ENCODE results near the gene STEAP1B.

The STEAP1B gene

GRCh38 chr7:22427104-22427503 lies 72.9 kb downstream of the STEAP1B start:
- DNase-seq, result no peak

DNA sequence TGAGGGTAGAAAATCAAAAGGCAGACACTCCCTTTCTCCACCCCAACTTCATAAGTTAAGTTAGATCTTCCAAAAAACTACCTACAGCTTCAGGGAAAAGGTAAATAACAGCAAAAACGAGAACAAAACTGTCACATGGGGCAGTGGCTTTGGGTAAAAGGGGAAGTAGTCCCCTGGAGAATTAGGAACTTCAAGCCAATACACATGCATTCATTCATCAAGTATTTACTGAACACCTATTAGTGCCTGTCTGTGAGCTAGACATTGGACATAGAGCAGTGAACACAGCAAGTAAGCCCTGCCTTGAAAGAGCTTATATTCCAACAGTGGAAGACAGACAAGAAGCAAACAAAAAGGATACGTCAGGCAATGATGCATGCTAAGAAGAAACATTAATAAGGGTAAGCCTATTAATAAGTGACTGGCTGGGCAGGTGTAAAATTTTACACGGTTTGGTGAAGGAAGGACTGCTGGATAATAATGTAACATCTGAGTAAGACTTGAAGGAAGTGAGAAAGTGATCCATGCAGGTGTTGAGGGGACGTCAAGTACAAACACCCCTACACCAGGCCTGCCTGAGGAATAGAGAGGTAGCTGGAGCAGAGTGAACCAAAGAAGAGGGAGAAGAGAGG lies 73.4 kb downstream of the STEAP1B start:
- DNase-seq, result no peak

DNA sequence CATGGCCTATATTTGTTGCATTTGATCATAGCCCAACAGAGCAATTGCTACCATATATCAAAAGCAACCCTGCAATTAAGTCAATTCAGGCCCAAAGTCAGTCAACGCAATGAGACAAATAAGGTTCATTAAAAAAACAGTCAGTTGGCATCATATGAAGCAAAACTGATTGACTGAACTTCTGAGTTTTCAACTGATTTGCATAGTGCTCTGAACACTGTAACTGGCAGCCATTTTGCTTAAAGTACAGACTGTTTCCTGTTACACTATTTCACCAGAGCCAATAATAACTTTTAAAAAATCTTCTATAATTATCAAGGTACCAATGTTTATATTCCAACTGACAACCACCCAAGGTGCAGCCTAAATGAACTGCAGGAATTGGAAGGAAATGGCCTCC lies 74.6 kb downstream of the STEAP1B start:
- no peak for DNase-seq

GRCh38 chr7:22422831-22423615 lies 77.0 kb downstream of the STEAP1B start:
- DNase-seq, result no peak

DNA sequence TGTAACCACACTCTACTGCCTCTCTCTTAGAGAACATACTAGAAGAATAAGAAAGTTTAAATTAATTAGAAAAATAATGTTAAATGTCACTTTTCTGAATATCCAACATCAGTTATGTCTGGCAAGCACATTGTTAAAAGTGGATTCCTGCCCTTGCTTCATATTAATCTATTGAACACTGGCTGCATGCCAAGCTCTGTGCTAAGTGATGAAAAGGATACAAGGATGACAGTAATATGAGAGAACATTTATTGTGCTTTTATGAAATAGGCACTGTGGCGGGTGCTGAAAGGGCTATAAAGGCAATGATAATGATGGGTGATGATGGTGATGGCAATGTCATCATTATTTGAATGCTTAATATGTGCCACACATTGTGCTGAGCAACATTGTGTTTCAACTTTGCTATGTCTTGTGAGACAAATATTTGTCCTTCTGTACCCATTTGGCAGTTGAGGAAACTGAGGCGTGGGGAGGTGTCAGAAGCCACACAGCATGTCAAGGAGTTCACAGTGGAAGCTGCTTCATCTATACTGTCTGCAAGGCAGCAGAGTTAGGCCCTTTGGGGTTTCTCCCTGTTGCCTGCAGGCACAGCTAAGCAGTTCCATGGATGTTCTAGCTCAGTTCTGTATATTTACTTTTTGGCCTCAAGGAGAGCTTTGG lies 78.9 kb downstream of the STEAP1B start:
- DNase-seq, result no peak

DNA sequence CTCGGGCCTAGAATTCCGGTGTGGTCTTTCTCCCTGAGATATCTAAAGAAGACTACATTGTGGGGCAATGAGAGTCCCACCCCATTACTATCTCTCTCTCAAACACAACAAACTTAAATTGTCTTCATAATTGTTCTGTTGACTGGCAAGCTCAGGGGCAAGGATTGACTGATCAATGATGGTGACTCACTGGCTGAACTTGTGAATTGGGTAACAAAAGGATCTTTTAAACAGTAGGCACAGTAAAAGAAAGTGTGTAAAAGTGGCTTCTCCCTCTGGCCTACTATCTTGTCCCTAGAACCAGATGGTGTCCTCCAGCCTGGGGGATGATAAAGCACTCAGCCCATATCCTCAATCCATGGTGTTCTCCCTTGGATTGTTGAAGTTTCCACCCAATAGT lies 80.0 kb downstream of the STEAP1B start:
- no peak for DNase-seq

GRCh38 chr7:22419488-22419887 lies 80.5 kb downstream of the STEAP1B start:
- DNase-seq, result no peak

- DNase-seq, result no peak
Measured at GRCh38 chr7:22418251-22419046, 81.5 kb downstream of the STEAP1B start.

- DNase-seq, result no peak
Measured at GRCh38 chr7:22417841-22418240, 82.1 kb downstream of the STEAP1B start.

GRCh38 chr7:22417349-22417748 lies 82.6 kb downstream of the STEAP1B start:
- no peak for DNase-seq

GRCh38 chr7:22414424-22414823 lies 85.6 kb downstream of the STEAP1B start:
- DNase-seq, result no peak

DNA sequence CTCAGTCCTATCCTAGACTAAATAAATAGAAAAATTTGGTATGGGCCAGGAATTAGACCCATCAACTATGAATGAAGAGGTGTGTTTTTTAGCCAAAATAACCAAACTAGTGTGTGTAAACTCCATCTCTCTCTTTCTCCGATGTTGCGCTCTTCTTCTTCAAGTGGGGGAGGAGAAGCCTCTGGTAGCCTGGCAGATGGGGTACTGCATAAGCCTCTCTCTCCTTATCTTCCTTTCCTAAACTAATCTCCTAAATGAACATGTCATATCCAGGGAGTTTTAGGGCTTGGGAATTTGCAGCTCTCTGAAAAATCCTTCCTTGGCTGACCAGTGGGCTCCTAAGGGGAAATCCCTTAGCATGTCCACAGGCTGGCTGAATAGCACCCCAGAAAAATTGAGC lies 86.8 kb downstream of the STEAP1B start:
- DNase-seq, result no peak

DNA sequence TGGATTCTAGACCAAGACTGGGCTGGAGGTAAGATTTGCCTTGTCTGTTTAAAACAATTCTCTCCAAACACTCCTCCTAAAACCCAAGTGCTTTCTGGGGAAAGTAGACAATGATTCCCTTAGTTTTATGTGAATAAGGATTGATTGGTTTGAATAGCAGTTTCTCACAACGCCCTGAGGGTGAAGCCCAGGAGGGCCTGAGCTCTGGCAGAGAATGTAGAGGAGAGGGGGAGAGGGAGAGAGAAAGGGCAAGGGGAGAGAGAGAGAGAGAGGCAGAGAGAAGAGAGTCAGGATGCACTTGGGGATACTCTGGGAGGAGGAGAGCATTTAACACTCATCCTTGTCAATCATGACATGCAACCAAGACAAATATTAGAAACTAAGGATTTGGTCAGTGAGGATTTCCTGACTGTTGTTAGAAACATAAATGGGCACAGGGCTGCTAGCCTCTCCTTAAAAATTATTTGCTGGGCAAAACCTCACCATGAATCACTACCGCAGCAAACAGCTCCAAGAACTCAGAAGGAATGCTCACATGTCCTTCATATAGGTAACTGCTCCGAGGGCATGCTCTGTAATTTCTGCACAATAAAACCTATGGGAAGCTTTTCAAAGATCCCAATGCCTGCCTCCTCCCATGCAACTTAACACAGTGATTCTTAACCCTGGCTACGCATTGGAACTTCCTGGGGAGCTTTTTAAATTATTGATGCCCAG lies 87.9 kb downstream of the STEAP1B start:
- DNase-seq, result no peak

DNA sequence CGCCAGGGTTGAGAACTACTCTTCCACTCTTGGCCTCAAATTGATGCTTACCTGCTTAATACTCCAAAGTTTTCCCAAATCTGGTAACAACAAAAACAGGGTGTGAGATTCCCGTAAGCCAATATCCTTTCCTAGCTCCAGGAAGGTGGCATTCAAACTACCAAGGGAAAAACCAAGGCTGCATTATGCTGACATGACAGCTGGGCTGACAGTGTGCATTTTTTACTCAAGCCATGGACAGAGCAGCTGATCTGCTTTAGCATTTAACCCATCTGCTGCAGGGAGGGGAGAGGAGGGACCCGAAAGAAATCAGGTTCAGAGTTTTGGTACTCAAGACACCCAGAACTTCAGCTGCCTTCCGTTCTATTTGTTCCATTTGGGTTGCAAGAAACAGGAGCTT lies 93.3 kb downstream of the STEAP1B start:
- no peak for DNase-seq

- no peak for DNase-seq
Measured at GRCh38 chr7:22404421-22405023, 95.5 kb downstream of the STEAP1B start.

DNA sequence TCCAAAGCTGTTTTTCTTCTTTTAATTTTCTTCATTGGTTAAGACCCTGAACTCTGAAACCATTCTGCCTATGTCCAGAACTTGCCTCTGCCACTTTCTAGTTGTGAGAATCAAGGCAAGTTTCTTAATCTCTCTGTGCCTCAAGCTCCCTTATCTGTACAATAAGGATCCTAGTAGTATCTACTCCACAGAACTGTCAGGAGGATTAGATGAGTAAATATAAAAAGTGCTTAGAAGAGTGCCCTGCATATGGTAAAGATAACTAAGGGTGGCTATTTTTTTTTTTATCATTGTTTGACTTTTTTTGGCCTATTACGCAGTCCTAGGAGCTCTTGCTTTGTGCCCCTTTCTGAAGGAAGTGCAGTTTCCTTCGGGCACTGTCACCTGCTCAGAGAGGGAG lies 96.6 kb downstream of the STEAP1B start:
- DNase-seq, result no peak

DNA sequence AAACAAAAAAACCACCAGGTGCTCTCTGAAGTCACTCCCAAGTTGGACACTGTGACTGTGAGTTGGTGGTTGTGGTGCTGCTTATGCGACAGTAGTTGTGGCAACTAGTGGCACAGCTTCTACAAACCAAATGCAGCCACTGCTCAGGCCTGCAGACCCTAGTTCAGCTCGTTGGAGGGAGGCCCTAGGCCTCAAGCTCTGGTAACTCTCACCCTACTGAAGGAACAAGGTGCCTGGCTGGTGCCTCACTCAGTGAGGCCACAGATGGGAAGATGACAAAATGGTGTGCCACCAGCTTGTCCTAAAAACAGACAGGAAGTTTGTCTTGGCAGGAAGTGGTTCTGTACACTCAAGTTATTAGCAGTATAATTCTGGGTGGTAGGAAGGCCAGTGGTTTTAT lies 97.7 kb downstream of the STEAP1B start:
- DNase-seq, result no peak

- DNase-seq, result no peak
Measured at GRCh38 chr7:22400936-22401553, 98.9 kb downstream of the STEAP1B start.

- DNase-seq, result no peak
Measured at GRCh38 chr7:22400150-22400814, 99.7 kb downstream of the STEAP1B start.

GRCh38 chr7:22399546-22399945 lies 100.4 kb downstream of the STEAP1B start:
- no peak for DNase-seq

DNA sequence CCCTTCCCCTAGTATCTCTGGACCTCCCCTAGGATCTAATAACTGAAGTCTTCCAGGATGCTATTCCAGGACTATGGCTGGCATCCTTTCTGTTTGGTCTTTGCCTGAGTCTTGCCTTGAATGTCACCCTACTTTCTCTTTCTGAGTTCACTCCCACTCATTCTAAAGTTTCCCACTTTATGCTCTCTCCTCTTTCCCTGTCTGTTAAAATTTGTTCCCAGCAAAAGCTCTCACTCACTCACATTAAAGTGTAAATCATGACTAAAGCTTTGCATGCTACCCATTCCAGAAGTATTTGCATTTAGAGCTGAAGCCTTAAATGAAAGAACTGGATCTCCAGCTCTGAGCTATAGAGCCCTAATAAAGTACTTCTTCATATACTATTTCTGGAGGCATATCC lies 100.9 kb downstream of the STEAP1B start:
- DNase-seq, result no peak
